ENCODE results near the gene DOCK4. TPM values are rescaled to one million over a fixed set of nuclear protein-coding genes. Genes with fewer than 3 reads are reported as not detected.
A peak's percentile ranks its signal among the peaks of the same experiment; 100 is the strongest.

Gene DOCK4
- total RNA-seq, 1 experiment from 2014 or later: 12.7 TPM

DNA sequence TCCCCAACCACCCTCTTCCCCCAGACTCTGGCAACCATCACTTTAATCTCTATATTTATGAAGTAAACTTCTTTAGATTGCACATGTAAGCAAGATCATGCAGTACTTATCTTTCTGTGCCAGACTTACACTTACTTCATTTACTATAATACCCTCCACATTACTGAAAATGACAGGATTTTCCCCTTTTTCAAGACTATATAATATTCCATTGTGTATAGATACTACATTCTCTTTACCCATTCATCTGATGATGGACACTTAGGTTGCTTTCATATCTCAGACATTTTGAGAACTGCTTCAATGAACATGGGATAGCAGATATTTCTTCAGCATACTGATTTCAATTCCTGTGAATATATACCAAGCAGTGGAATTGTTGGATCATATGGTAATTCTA lies 4.4 kb downstream of the DOCK4 start:
- no peak for DNase-seq (ENCODE audit: low read depth, low spot score)
- in situ Hi-C loops (cut with HindIII; ENCODE audit: low pct_unique_long_range_greater_than_20kb, low sequenced_read_pairs): no loop called here

DNA sequence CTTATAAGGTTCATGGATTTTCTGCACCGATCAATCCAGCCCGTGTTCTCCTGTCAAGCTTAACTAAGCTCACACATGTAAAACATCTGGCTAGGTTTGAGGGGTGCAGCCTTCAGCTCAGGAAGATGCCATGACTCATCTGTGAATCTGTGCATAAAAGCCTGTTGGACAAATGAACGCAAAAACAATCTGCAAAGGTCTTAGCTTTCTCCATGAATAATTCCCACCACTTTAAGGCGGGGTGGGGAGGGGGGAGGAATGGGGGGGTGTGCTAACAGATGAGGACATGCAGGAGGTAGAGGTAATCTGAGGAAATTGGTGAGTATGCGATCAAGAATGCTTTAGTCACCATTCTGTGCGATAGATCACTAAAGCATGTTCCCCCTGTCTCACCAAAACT lies 4.8 kb downstream of the DOCK4 start:
- in situ Hi-C loops (cut with HindIII; ENCODE audit: low pct_unique_long_range_greater_than_20kb, low sequenced_read_pairs): no loop called here
- DNase-seq (ENCODE audit: low read depth, low spot score): no peak

DNA sequence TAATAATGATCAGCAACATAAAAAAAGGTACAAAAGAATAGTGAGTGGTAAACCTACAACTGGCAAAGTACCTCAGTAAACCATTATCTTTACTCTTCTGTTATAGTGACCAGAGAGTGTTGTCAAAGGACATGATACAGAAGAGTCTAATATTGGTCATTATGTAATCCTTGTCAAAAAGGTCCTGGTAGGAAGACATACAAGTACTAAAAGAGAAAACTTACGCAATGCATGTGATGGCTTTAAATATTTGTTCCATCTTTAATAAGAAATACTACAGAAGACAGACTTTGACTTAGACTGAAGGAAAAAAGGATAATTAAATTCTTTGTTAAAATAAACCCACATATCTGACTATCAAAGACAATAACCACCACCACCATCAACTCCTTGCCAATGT lies 6.5 kb downstream of the DOCK4 start:
- in situ Hi-C loops (cut with HindIII; ENCODE audit: low pct_unique_long_range_greater_than_20kb, low sequenced_read_pairs): no loop called here
- DNase-seq (ENCODE audit: low read depth, low spot score): no peak

DNA sequence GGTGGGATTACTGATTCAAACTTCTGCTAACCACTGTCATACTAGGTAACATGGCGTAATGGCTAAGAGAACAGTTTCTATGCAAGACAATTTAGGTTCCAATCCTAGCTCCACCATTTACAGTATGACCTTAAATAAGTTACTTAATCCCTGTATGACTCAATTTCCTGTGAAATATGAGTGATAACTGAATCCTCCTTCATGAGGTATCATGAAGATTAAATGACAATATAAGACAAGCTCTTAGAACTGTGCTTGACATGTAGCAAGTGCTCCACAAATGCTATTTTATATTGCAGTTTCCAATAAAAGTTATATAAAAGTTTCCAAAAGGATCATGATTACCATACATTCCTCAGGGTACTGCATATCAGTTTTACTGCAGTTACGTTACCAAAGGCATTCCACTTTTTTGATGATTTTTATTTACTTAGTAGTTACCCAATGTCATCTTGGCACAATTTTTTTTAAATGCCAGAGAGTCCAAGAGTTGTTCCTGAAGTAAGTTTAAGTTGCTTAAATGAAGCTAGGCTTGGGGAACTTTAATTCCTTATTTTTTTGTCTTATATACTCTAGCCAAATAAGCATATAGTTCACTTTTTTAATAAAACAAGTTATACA lies 7.1 kb downstream of the DOCK4 start:
- DNase-seq (ENCODE audit: low read depth, low spot score): no peak
- in situ Hi-C loops (cut with HindIII; ENCODE audit: low pct_unique_long_range_greater_than_20kb, low sequenced_read_pairs): no loop called here

DNA sequence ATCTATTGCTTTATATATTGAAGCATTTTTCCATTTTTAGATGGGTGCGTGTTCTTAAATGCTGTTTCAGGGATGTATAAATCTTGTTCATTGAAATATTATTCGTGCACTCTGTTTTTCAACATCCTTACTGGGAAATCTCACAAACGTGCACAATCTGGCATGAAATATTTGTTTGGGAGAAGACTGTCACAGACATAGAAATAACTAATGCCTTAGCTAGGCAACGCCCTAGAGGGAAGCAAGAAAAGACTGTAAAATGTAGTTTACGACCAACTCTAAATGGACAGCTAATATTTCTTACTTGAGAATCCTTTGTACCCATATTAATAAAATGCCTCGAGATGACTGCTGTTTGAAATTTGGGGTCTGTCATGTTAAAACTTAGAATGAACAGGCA lies 8.9 kb downstream of the DOCK4 start:
- DNase-seq (ENCODE audit: low read depth, low spot score): no peak

DNA sequence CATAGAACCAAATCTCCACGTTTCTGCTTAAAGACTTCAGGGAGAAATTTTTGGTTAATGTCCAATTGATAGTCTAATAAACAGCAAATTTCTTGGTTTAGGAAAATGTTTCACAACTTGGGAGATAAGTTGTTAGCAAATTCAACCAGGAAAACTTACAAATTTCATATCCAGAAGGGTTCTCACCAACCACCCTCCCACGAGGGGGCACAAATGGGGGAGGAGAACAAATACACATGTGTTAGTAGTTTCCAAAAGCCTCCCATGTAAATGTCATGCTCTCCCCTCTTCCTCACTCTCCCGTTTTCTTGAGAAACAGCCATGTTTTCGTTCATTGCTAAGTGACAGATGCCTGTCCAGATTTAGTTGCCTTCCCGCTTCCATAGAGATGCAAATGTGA lies 10.5 kb downstream of the DOCK4 start:
- in situ Hi-C loops (cut with HindIII; ENCODE audit: low pct_unique_long_range_greater_than_20kb, low sequenced_read_pairs): no loop called here

More for the DNA sequence above, 8.9 kb downstream of the DOCK4 start:
- in situ Hi-C loops (cut with HindIII; ENCODE audit: low pct_unique_long_range_greater_than_20kb, low sequenced_read_pairs): no loop called here

DNA sequence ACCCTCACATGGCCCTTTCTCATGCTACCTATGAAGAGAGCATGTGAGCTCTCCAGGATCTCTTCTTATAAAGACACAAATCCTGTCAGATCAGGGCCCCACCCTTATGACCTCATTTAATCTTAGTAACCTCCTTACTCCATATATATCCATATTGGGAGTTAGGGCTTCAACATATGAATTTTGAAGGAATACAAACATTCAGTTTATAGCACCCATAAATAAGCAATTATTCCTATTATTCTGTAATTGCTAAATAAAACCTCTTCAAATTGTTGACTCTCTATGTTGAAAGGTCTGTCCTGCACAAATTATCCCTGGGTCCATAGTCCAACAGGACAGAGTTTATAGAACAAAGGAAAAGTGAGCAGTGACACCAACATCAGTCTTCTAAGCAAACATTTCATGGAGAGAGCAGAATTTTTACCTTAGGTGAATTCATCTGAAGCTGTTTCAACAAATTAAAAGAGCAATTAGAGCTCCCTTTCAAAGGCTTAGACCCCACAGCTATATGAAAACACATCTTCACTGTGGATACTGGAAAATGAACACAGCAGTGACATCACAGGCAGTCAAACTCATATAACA lies 12.2 kb downstream of the DOCK4 start:
- in situ Hi-C loops (cut with HindIII; ENCODE audit: low pct_unique_long_range_greater_than_20kb, low sequenced_read_pairs): no loop called here
- no peak for DNase-seq (ENCODE audit: low read depth, low spot score)

More for the DNA sequence above, 10.5 kb downstream of the DOCK4 start:
- DNase-seq (ENCODE audit: low read depth, low spot score): no peak

DNA sequence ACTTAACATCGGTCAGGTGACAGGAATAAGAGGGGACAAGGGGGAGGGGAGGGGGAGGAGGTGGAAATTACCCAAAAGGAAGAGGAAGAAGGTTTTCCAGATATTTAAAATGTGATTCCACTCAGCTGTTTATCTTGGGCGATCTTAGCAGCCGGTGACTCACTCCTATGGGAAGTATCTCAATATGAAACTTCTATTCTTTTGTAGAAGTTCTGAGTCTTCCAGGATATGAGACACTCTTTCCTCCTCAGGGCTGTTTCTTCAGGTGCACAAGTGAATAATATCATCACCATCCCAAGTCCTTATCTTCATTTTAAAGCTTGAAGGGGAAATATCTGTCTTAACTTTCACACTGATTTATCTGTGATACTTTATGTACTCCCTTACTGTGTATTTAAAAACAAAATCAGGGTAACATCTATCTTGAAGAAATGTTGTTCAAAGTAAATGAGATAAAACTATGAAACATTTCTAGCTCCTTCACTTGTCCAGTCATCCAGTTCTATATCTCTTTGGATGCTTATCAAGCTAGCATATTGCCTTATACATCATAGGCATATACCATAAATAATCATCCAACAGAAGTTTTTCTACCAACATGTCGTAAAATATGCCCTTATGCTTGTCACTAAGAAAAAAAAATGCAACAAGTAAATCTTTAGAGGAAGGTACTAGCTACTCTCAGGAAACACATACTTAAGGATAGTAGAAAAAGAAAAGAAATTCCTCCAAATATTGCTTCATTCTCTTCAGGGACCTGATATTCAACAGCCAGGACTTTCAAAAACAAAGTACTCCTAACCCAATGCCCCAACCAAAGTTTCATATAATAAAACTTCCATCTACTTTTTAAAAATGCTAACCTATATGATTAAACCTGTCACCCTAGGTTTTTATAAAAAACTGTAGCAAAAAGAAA lies 13.7 kb downstream of the DOCK4 start:
- no peak for DNase-seq (ENCODE audit: low read depth, low spot score)
- in situ Hi-C loops (cut with HindIII; ENCODE audit: low pct_unique_long_range_greater_than_20kb, low sequenced_read_pairs): no loop called here

DNA sequence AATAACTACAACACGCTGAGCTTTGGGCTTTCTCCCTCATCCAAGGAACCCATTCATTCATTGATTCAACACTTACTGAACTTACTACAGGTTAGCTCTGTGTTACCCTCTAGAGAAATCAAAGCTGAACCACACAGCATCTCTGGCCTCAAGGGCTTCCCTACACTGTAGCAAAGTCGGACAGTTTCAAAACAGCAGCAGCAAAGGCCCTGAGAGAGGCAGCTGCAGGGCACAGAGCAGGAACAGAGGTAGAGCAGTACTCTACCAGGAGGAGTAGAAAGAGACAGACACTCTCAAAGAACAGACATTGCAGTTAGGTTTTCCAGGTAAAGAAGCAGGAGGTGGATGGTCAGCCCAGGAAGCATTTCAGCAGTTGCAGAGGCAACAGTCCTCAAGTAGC lies 16.1 kb downstream of the DOCK4 start:
- in situ Hi-C loops (cut with HindIII; ENCODE audit: low pct_unique_long_range_greater_than_20kb, low sequenced_read_pairs): no loop called here
- no peak for DNase-seq (ENCODE audit: low read depth, low spot score)

DNA sequence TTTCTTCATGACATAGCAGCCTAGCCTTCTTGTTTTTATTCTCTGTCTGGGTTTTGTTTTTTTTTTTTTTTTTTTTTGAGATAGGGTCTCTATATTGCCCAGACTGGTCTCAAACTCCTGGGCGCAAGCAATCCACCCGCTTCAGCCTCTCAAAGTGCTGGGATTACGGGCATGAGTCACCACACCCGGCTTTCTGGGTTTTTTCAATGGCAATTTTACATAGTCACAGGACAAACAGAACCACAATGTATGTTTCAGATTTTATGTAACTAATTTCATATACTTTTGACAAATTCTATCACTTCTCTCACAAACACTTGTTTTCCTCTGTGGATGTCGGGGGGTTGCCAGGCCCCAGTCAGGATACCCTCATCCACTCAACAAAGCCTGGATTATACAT lies 16.5 kb downstream of the DOCK4 start:
- no peak for DNase-seq (ENCODE audit: low read depth, low spot score)
- in situ Hi-C loops (cut with HindIII; ENCODE audit: low pct_unique_long_range_greater_than_20kb, low sequenced_read_pairs): no loop called here

DNA sequence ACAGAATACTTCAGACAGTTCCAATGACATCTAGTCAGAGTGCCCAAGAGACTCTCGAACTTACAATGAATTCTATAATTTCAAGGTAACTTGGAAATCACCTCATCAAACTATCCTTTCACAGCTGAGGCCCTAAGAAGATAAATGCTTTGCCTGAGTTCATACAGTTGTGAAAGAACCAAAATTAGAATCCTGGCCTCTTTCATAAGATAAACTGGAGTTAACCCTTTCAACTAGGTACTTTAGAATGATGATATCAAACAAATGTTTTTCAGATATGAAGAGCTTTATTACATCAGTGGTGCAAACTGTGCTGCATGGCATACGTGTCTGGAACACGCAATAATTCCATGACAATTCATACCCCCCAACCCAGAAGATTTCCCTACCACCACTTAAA lies 17.9 kb downstream of the DOCK4 start:
- in situ Hi-C loops (cut with HindIII; ENCODE audit: low pct_unique_long_range_greater_than_20kb, low sequenced_read_pairs): no loop called here
- no peak for DNase-seq (ENCODE audit: low read depth, low spot score)

DNA sequence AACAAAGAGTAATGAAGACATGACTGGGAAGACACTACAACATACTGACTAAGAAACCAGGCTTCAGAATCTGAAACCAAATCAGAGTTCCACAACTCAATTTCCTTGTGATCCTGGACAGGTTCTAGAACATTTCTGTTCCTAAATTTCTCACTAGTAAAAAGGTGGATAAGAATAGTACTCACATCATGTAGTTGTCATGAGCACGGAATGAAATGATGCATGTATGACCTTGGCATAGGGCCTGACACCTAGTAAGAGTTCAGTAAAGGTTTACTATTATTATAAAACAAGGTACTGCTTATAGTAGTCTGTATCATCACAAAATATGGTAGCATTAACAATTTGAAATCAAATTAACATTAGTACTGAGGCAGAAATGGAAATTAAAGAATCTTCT lies 19.9 kb downstream of the DOCK4 start:
- no peak for DNase-seq (ENCODE audit: low read depth, low spot score)
- in situ Hi-C loops (cut with HindIII; ENCODE audit: low pct_unique_long_range_greater_than_20kb, low sequenced_read_pairs): no loop called here

DNA sequence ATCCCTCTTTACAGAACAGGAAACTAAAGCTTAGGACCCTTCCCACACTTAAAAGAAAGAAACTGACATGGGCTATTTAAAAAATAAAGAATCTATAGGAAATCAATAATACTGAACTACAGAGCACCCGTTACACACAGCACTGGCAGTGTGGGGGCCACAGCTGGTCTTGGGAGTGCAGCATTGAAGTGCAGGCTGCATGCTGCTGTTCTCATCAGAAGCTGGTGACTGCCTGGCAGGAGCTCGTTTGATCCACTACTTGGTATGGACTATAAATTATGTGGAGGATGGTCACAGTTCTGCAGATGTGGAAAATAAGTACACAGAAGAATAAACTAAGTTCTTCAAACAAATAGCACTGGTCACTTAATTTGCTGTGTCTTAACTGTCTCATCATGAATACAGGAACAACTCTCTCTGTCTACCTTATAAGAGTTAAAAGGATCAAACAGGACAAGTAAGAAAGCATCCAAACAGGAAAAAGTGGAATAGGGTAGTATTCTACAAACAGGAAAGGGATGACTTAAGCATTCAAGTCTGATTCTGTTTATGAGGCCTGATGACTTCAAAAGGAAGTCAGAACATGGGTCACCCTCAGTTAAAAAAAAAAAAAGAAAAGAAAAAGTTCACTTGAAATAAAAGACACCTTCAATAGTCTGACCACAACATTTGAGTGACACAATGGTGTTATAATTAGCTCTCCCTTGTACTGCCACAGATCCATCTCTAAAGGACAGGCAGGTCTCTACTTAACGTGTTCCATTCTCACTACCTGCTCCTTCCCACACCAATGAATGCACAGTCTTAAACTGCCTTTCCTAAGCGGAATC lies 21.0 kb downstream of the DOCK4 start:
- in situ Hi-C loops (cut with HindIII; ENCODE audit: low pct_unique_long_range_greater_than_20kb, low sequenced_read_pairs): no loop called here
- DNase-seq (ENCODE audit: low read depth, low spot score): no peak

DNA sequence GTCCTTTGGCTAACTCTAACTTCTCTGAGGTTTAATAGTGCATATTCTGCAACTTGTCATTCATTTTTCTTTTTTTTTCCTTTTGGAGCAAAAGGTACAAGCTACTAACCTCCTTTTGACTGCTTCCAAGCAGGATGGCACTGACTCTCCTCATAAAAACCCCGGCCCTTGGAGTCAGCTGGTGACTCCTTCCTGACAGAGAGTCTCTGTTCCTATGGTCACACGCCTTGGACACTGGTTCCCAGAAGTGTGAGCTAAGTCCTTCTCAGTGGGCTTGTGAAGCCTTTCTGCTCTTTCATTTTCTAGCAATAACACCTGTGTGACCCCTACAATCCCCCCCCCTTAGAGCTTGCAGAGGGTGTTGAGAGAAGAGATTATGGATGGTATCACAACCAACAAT lies 21.7 kb downstream of the DOCK4 start:
- peak; percentile 76 for DNase-seq (ENCODE audit: low read depth, low spot score)
- in situ Hi-C loops (cut with HindIII; ENCODE audit: low pct_unique_long_range_greater_than_20kb, low sequenced_read_pairs): no loop called here

DNA sequence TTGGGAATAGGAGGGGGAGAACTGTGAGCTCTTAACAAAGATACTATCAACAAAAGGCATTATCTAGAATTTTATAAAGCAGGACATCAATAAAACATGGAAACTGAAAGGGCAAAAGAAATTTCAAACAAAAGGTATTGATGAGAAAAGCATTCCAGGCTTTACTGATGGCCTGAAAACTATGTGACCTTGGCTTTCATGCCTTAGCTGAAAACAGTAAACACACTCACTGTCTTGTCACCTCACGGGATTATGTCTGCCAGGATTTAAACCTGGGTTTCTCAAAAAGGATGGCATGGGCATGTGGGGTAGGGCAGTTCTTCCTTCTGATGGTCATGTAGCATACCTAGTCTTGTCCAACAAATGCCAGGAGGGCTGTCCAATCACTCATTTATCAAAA lies 22.9 kb downstream of the DOCK4 start:
- in situ Hi-C loops (cut with HindIII; ENCODE audit: low pct_unique_long_range_greater_than_20kb, low sequenced_read_pairs): no loop called here
- no peak for DNase-seq (ENCODE audit: low read depth, low spot score)

DNA sequence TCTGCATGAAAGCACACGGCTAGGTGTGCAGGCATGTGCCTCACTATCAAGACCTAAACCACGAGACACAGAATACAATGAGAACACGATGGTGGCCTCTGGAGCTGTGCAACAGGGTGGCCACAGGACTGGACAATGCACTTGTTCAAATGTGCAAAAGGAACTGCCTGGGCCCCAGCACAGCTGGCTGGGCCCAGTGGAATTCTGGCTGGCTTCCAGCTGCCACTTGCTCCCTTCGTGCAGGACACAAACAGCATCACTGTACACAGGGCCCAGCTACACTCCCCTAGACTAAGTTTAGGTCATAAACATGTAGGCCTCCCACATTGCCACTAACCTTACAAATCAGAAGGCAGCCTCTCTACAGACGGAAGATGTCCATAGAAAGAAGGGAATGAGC lies 23.4 kb downstream of the DOCK4 start:
- in situ Hi-C loops (cut with HindIII; ENCODE audit: low pct_unique_long_range_greater_than_20kb, low sequenced_read_pairs): no loop called here
- no peak for DNase-seq (ENCODE audit: low read depth, low spot score)

DNA sequence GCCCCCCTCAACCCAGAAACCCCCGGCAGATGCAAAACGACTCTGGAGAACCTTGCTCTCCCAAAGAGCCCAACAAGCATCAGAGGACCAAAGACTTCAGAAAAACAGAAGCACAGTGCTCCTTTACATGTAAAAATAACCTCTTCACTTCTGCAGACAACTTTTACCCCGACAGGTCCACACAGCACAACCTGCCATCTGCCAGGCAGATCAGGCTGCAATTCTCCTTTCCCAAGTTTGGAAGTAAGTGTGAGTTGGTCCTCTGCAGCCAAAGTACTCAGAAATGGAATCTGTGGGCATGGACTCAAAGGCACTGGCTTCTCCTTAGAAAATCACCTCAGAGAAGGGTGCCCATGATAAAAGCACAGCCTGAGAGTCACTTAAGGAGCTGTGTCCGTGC lies 26.0 kb downstream of the DOCK4 start:
- no peak for DNase-seq (ENCODE audit: low read depth, low spot score)
- in situ Hi-C loops (cut with HindIII; ENCODE audit: low pct_unique_long_range_greater_than_20kb, low sequenced_read_pairs): no loop called here
